GM19455 (cell line): ENCODE data around the gene ZNF652.
"Not testable (repeated sequence)": the region's sequence is repeated elsewhere in the genome, so short reads cannot be mapped to it uniquely, and the experiment has no call there.

Experiments used
- ATAC-seq: cut with Tn5 transposase; IDR thresholded peaks from one replicate; pipeline ENCODE4 v1.9.1; 2021; ENCODE audit not compliant: unreplicated experiment

Gene ZNF652

GRCh38 chr17:49316889-49317675 lies 45.0 kb downstream of the ZNF652 start:
- no peak for ATAC-seq

GRCh38 chr17:49316258-49316570 lies 45.8 kb downstream of the ZNF652 start:
- no peak for ATAC-seq

GRCh38 chr17:49315551-49316257 lies 46.3 kb downstream of the ZNF652 start:
- peak; percentile 64 for ATAC-seq

GRCh38 chr17:49312722-49313121 lies 49.3 kb downstream of the ZNF652 start:
- no peak for ATAC-seq

- ATAC-seq: no peak
Observed at GRCh38 chr17:49299996-49300395, 62.1 kb downstream of the ZNF652 start.

- no peak for ATAC-seq
Observed at GRCh38 chr17:49298371-49298976, 63.6 kb downstream of the ZNF652 start.

- no peak for ATAC-seq
Observed at GRCh38 chr17:49297141-49297540, 64.9 kb downstream of the ZNF652 start.

GRCh38 chr17:49294122-49294521 lies 67.9 kb downstream of the ZNF652 start:
- no peak for ATAC-seq

- no peak for ATAC-seq
Observed at GRCh38 chr17:49292901-49293300, 69.1 kb downstream of the ZNF652 start.

- no peak for ATAC-seq
Observed at GRCh38 chr17:49291929-49292328, 70.1 kb downstream of the ZNF652 start.

GRCh38 chr17:49290690-49291359 lies 71.2 kb downstream of the ZNF652 start:
- no peak for ATAC-seq

GRCh38 chr17:49288388-49288787 lies 73.7 kb downstream of the ZNF652 start:
- ATAC-seq: no peak

- ATAC-seq: no peak
Observed at GRCh38 chr17:49287481-49287880, 74.6 kb downstream of the ZNF652 start.

GRCh38 chr17:49286261-49286973 lies 75.6 kb downstream of the ZNF652 start:
- not testable (repeated sequence) for ATAC-seq

GRCh38 chr17:49285716-49286115 lies 76.3 kb downstream of the ZNF652 start:
- ATAC-seq: no peak

- ATAC-seq: no peak
Observed at GRCh38 chr17:49280918-49281317, 81.1 kb downstream of the ZNF652 start.

GRCh38 chr17:49280061-49280460 lies 82.0 kb downstream of the ZNF652 start:
- ATAC-seq: no peak

GRCh38 chr17:49279263-49280015 lies 82.6 kb downstream of the ZNF652 start:
- not testable (repeated sequence) for ATAC-seq

GRCh38 chr17:49278076-49278475 lies 84.0 kb downstream of the ZNF652 start:
- ATAC-seq: no peak

- no peak for ATAC-seq
Observed at GRCh38 chr17:49277638-49278037, 84.4 kb downstream of the ZNF652 start.
